ENCODE data around the gene TUG1.

Gene TUG1

GRCh38 chr22:30947816-30948454, 21.1 kb upstream of the TUG1 start:
- DNase-seq, result no peak

- no peak for DNase-seq
Measured at GRCh38 chr22:30948930-30949342, 20.1 kb upstream of the TUG1 start.

- DNase-seq, result no peak
Measured at GRCh38 chr22:30949934-30950660, 19.0 kb upstream of the TUG1 start.

GRCh38 chr22:30953206-30953605, 15.9 kb upstream of the TUG1 start:
- no peak for DNase-seq

- DNase-seq, result no peak
Measured at GRCh38 chr22:30955153-30955552, 13.9 kb upstream of the TUG1 start.

GRCh38 chr22:30964858-30965257, 4.2 kb upstream of the TUG1 start:
- no peak for DNase-seq

GRCh38 chr22:30968015-30968923, 796 bp upstream of the TUG1 start, which contains the start of gene MORC2:
Gene MORC2, minus strand, starts transcription at chr22:30968774. Its CDS starts 885 bp downstream, at chr22:30967889.
- no peak for DNase-seq

- peak; percentile 80 for DNase-seq
Measured at GRCh38 chr22:30969532-30970355, 679 bp downstream of the TUG1 start.

GRCh38 chr22:30970356-30970746, 1.3 kb downstream of the TUG1 start:
- DNase-seq, result no peak

- DNase-seq, result no peak
Measured at GRCh38 chr22:30978304-30978962, 9.4 kb downstream of the TUG1 start.

- no peak for DNase-seq
Measured at GRCh38 chr22:30979932-30980331, 10.9 kb downstream of the TUG1 start.

- no peak for DNase-seq
Measured at GRCh38 chr22:30982512-30982911, 13.4 kb downstream of the TUG1 start.

GRCh38 chr22:30984317-30984716, 15.3 kb downstream of the TUG1 start:
- DNase-seq, result no peak

GRCh38 chr22:30985561-30986208, 16.6 kb downstream of the TUG1 start:
- DNase-seq, result no peak

- no peak for DNase-seq
Measured at GRCh38 chr22:30989474-30989873, 20.4 kb downstream of the TUG1 start.

GRCh38 chr22:30990690-30991089, 21.6 kb downstream of the TUG1 start:
- DNase-seq, result no peak

GRCh38 chr22:30992565-30992964, 23.5 kb downstream of the TUG1 start:
- no peak for DNase-seq

- DNase-seq, result no peak
Measured at GRCh38 chr22:30994960-30995359, 25.9 kb downstream of the TUG1 start.

- no peak for DNase-seq
Measured at GRCh38 chr22:30996462-30996861, 27.4 kb downstream of the TUG1 start.

GRCh38 chr22:30998329-30998728, 29.3 kb downstream of the TUG1 start:
- no peak for DNase-seq

GRCh38 chr22:31001124-31001770, 32.2 kb downstream of the TUG1 start:
- no peak for DNase-seq

Measured in right forelimb (tissue), 1 donor.